ENCODE measurements around the gene NECAB2. TPM values are rescaled to one million over a fixed set of nuclear protein-coding genes. Genes with fewer than 3 reads are reported as not detected.

Gene NECAB2
- polyA plus RNA-seq, 1 donor (not counting 4 experiments of a cell fraction or from before 2014, with no cell fraction given): not detected

- no peak overlapping the region for H2AFZ ChIP-seq (ENCODE audit: control insufficient read depth, low read length)
- dilution Hi-C loops (cut with MboI; ENCODE audit: extremely low pct_ligation_motif_present, low sequenced_read_pairs): no loop called here
- peaks cover 6% of the 10 kb centered on the region for H3K9me3 ChIP-seq (ENCODE audit: control insufficient read depth, low read depth, low read length)
- DNase-seq (ENCODE audit: low read depth, low spot score) (no peak), FAIRE-seq (no peak)
- H3K9me1 ChIP-seq (ENCODE audit: control insufficient read depth, extremely low read depth, insufficient read depth, low read length): no peaks in the 10 kb centered on the region
- peaks cover 20% of the 10 kb centered on the region for H3K27me3 ChIP-seq (ENCODE audit: control insufficient read depth, extremely low read depth, insufficient read depth, low read length)
- no peaks in the 10 kb centered on the region for H3K79me2 ChIP-seq (ENCODE audit: control insufficient read depth, insufficient read depth, low read length)
- no peak overlapping the region for H3K27ac ChIP-seq (ENCODE audit: control insufficient read depth, insufficient read depth, low read length)
- H4K20me1 ChIP-seq (ENCODE audit: control insufficient read depth, extremely low read depth, insufficient read depth, low read length): no peaks in the 10 kb centered on the region
- H3K9ac ChIP-seq (ENCODE audit: control insufficient read depth, extremely low read depth, insufficient read depth, low read length): no peak overlapping the region
- H3K4me2 ChIP-seq (ENCODE audit: control insufficient read depth, extremely low read depth, insufficient read depth, low read depth, low read length): no peak overlapping the region
- H3K4me3 ChIP-seq (ENCODE audit: control insufficient read depth in 2 of 3, extremely low read depth in 1 of 3, insufficient read depth in 2 of 3, low read depth in 1 of 3, low read length in 3 of 3): no peak overlapping the region
- no peaks in the 10 kb centered on the region for H3K4me1 ChIP-seq (ENCODE audit: control insufficient read depth, extremely low read depth, insufficient read depth, low read length)
- no peaks in the 10 kb centered on the region for H3K36me3 ChIP-seq (ENCODE audit: control insufficient read depth in 2 of 2, extremely low read depth in 1 of 2, insufficient read depth in 2 of 2, low read length in 2 of 2)
- TF ChIP-seq CTCF (optimal IDR thresholded peaks at IDR 0.05 in 1 of 3, IDR thresholded peaks at IDR 0.05 in 1 of 3, conservative IDR thresholded peaks at IDR 0.05 in 1 of 3; ENCODE audit: extremely low read depth in 1 of 3, insufficient read depth in 2 of 3, low read length in 3 of 3): no peak
- TF ChIP-seq EZH2 (IDR thresholded peaks at IDR 0.05; ENCODE audit: low read length): no peak
These were observed 13.8 kb downstream of the NECAB2 start for GRCh38 chr16:83981799-83982198.

- Histone ChIP-seq H3K36me3 (ENCODE audit: control insufficient read depth in 2 of 2, extremely low read depth in 1 of 2, insufficient read depth in 2 of 2, low read length in 2 of 2) (no peaks in the 10 kb centered on the region), H3K27me3 (ENCODE audit: control insufficient read depth, extremely low read depth, insufficient read depth, low read length) (peaks cover 31% of the 10 kb centered on the region), H3K4me2 (ENCODE audit: control insufficient read depth, extremely low read depth, insufficient read depth, low read depth, low read length) (no peak overlapping the region), H3K4me3 (ENCODE audit: control insufficient read depth in 2 of 3, extremely low read depth in 1 of 3, insufficient read depth in 2 of 3, low read depth in 1 of 3, low read length in 3 of 3) (no peak overlapping the region), H3K27ac (ENCODE audit: control insufficient read depth, insufficient read depth, low read length) (no peak overlapping the region), H2AFZ (ENCODE audit: control insufficient read depth, low read length) (no peak overlapping the region), H3K4me1 (ENCODE audit: control insufficient read depth, extremely low read depth, insufficient read depth, low read length) (no peaks in the 10 kb centered on the region), H3K9me1 (ENCODE audit: control insufficient read depth, extremely low read depth, insufficient read depth, low read length) (no peaks in the 10 kb centered on the region), H3K9me3 (ENCODE audit: control insufficient read depth, low read depth, low read length) (peaks cover 3% of the 10 kb centered on the region), H4K20me1 (ENCODE audit: control insufficient read depth, extremely low read depth, insufficient read depth, low read length) (no peaks in the 10 kb centered on the region), H3K79me2 (ENCODE audit: control insufficient read depth, insufficient read depth, low read length) (no peaks in the 10 kb centered on the region), H3K9ac (ENCODE audit: control insufficient read depth, extremely low read depth, insufficient read depth, low read length) (no peak overlapping the region)
- DNase-seq (ENCODE audit: low read depth, low spot score) (no peak), FAIRE-seq (no peak)
- no peak for TF ChIP-seq EZH2 (IDR thresholded peaks at IDR 0.05; ENCODE audit: low read length)
- TF ChIP-seq CTCF (optimal IDR thresholded peaks at IDR 0.05 in 1 of 3, IDR thresholded peaks at IDR 0.05 in 1 of 3, conservative IDR thresholded peaks at IDR 0.05 in 1 of 3; ENCODE audit: extremely low read depth in 1 of 3, insufficient read depth in 2 of 3, low read length in 3 of 3): no peak
- dilution Hi-C loops (cut with MboI; ENCODE audit: extremely low pct_ligation_motif_present, low sequenced_read_pairs): no loop called here
These were observed 15.4 kb downstream of the NECAB2 start for GRCh38 chr16:83983491-83983890.

Data from keratinocyte (primary cell).